T-helper 1 cell treated with Interleukin-12 subunit alpha and Interleukin-12 subunit beta and Interleukin-4 antibody, amounts not matched to agents 30 μg/mL and 1 μg/mL, for 36 hours (primary cell): ENCODE data around the gene IQSEC2.

Source experiments
- H3K27ac Mint-ChIP-seq: one replicate; pipeline ENCODE4 v1.8.0; 2021; ENCODE audit warnings: mild to moderate bottlenecking, mixed read lengths
- H3K27me3 Mint-ChIP-seq: one replicate; pipeline ENCODE4 v1.8.0; 2021; ENCODE audit warnings: low read depth, mixed read lengths
- H3K36me3 Mint-ChIP-seq: one replicate; pipeline ENCODE4 v1.8.0; 2021; ENCODE audit warnings: low read depth, mixed read lengths
- H3K4me1 Mint-ChIP-seq: one replicate; pipeline ENCODE4 v1.8.0; 2021; ENCODE audit warnings: low read depth, mixed read lengths
- H3K4me3 Mint-ChIP-seq: one replicate; pipeline ENCODE4 v1.8.0; 2021; ENCODE audit warnings: mild to moderate bottlenecking, moderate library complexity, mixed read lengths
- H3K9me3 Mint-ChIP-seq: one replicate; pipeline ENCODE4 v1.8.0; 2021; ENCODE audit warnings: mixed read lengths

Gene IQSEC2

GRCh38 chrX:53227224-53227765 lies 54.1 kb downstream of the IQSEC2 start:
- Mint-ChIP-seq H3K27me3 (no peaks in the 10 kb centered on the region), H3K4me3 (no peak overlapping the region), H3K27ac (no peak overlapping the region), H3K4me1 (peaks cover 27% of the 10 kb centered on the region), H3K36me3 (peaks cover 17% of the 10 kb centered on the region), H3K9me3 (no peaks in the 10 kb centered on the region)

- Mint-ChIP-seq H3K27ac (peak within 1 kb of the TSS; percentile 97), H3K27me3 (no peaks in the 10 kb centered on the region), H3K36me3 (peaks cover 19% of the 10 kb centered on the region), H3K4me3 (peak within 1 kb of the TSS; percentile 96), H3K9me3 (no peaks in the 10 kb centered on the region), H3K4me1 (peaks cover 36% of the 10 kb centered on the region)
These were observed 56.3 kb downstream of the IQSEC2 start, which contains the start of gene KDM5C for GRCh38 chrX:53224860-53225797. KDM5C (minus strand) TSS chrX:53225207; CDS start chrX:53224889, 318 bp downstream.

GRCh38 chrX:53223955-53224859 lies 57.2 kb downstream of the IQSEC2 start:
- no peaks in the 10 kb centered on the region for H3K27me3 Mint-ChIP-seq
- H3K36me3 Mint-ChIP-seq = peaks cover 19% of the 10 kb centered on the region
- H3K27ac Mint-ChIP-seq = peak overlapping the region; percentile 97
- H3K4me1 Mint-ChIP-seq = peaks cover 36% of the 10 kb centered on the region
- peak overlapping the region; percentile 96 for H3K4me3 Mint-ChIP-seq
- H3K9me3 Mint-ChIP-seq = no peaks in the 10 kb centered on the region

DNA sequence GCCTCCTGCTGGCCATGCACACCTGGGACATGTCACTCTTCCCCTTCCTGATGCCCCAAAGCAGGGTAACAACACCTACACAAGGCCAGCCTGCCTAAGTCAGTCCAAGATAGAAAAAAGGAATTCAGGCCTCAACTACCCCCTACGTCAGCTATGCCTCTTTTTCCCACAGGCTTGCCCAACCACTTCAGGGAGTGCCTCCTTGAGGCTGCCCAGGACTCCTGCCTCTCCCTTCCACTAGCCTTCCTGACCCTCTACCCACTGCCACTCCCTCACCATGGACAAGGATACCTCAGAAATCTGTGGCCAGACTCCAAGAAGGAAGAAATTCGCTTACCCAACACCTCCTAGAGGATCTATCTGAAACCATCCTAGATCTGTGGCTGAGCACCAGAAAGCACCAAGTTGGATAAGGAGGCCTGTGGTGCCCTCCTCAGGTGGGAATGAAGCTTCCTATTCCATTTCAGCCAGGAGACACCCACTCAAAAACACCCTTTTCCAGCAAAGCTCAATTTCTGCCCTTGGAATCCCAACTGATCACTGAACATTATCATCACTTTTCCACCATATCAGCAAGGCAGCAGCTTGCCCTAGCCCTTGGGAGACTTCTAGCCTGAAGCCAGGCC lies 58.2 kb downstream of the IQSEC2 start:
- Mint-ChIP-seq H3K9me3 (no peaks in the 10 kb centered on the region), H3K4me3 (peak overlapping the region; percentile 96), H3K27me3 (no peaks in the 10 kb centered on the region), H3K36me3 (peaks cover 19% of the 10 kb centered on the region), H3K27ac (peak overlapping the region; percentile 32), H3K4me1 (peaks cover 36% of the 10 kb centered on the region)
